Suppressor macrophage treated with lipopolysaccharide for 1 hour (primary cell): ENCODE measurements around the gene LCA5.
"Not testable (repeated sequence)": the region's sequence is repeated elsewhere in the genome, so short reads cannot be mapped to it uniquely, and the experiment has no call there.

Experiments used
- DNase-seq, 3 donors: peaks; one replicate each; pipeline ENCODE4 v3.0.0-alpha.2; 2020 to 2022

Gene LCA5

DNA sequence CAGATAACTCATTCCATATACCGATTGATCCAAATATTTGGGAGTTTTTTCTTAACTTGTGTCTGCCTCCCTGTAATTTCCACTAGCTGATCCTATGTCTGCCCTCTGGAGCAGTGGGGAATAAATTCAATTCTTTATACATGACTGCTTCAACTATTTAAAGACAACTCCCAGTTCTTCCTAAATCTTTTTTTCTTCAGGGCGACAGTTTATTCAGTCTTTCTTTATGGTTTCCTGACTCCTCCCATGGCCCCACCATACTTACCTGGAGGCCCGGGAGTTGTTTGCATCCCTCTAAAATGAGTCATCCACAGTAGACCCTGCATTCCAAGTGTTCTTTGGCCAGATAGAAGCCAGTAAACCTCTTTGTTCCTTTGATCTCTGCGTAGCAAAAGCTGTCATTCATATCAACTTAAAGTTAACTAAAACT is 73.6 kb downstream of the LCA5 start:
- DNase-seq, result no peak

DNA sequence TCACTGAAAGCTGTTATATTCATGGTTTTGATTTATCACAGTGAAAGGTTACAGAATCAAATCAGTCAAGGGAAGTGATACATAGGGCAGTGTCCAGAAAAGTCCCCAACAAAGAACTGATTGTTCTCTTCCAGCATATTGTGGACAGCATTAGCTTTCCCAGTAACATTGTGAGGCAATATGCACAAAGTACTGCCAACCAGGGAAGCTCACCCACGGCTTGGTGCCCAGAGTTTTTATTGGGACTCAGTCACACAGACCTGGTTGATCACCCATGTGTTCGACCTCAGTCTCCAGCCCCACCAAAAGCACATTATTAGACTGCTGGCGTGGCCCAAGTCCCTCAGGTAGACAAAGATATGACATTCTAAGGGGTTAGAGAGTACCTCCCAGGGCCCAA is 76.0 kb downstream of the LCA5 start:
- no peak for DNase-seq

DNA sequence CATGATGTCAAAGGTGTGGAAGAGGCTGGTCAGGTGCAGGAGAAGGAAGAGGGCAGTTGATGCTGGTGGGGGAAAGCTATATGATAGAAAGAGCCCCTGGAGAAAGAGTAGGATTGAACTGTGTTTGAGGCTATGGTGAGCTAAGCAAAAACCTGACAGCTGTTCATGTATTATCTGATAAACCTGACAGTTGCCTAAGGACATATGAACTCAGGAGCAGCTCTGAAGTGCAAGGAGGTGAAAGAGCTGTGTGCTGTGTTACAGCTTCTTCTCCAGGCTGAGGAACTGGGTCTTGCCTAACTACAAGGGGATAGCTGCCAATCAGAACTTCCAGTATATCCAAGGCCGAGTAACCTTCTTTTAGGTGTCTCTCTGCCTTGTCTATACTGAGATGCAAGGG is 81.8 kb downstream of the LCA5 start:
- DNase-seq, result no peak

DNA sequence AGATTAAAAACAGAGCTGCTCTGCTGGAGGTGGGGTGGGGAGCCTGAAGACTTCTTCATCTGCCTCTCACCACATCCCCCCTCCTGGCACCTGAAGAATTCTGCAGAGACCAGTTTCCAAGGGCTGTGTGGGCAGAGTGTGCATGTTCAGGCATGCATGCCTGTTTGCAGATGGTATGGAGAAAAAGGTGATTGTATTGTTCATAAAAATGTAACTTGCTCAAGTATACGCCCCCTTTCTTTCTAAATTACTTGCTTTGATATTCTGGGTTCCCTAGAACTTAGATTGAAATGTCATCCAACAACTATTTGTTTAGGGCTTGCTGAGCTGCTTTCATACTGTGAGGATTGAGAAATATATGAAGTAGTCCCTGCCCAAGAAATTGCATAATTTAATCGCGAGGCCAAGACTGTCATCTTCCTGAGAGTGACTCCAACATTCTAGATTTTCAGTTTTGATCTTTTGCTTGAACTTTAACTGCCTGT is 83.6 kb downstream of the LCA5 start:
- peak; percentile 21 to 53 (median 38) for DNase-seq

DNA sequence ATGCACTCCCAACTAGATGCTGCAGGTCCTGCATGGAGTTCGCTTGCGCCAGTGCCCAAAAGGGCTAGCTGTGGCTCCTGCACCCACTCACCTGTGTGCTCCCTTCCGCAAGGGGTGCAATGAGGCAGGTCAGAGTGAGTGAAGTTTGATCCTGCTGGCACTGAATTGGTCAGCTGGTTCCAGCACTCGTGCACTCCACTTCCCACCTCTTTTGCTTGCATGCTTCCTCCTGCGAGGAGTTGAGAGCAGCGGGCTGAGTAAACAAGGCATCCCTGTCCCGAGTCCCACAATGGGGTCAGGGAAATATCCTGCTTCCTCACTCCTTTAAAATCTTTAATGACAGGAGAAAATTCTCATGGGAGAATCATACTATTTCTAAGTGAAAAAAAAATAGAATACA is 86.2 kb downstream of the LCA5 start:
- DNase-seq, result no peak

DNA sequence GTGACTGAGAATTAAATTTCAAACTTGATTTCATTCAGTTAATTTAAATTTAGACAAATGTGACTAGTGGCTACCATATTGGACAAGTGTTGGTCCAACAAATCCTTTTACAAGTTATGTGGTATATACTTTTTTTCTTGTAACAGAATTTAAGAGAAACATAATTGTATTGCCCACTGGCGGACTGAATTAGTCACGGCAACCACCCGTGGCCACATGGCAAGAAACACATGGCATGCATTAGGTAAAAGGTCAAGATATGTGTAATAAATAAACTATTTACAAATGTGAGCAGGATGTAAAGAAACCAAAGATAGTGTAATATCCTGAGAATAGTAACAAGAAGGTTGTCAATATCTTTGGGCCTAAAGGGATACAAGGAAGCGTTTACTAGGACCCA is 91.2 kb downstream of the LCA5 start:
- no peak for DNase-seq

DNA sequence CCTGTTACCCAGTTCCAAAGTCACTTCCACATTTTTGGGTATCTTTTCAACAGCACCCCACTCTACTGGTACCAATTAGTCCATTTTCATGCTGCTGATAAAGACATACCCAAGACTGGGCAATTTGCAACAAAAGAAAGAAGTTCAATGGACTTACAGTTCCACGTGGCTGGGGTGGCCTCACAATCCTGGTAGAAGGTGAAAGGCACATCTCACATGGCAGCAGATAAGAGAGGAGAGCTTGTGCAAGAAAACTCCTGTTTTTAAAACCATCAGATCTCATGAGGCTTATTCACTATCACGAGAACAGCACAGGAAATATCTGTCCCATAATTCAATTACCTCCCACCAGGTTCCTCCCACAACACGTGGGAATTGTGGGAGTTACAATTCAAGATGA is 93.4 kb downstream of the LCA5 start:
- not testable (repeated sequence) for DNase-seq

DNA sequence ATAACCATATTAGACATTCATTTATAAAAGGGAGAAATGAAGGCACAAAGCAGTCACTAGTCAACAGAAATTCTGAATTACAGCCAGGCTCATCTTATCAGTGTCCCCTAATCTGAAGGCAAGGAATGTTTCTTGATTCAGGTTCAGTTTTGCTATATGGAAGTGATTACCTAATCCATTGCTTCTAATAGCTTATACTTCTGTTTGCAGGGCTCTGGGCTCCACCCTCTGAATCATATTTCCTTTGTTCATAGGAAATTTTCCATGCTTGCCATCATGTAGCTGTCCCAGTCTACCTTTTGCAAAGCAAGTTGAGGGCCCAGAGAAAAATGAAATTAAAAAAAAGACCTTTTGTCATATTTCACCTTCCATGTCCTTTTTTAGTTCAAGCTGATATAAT is 96.0 kb downstream of the LCA5 start:
- DNase-seq, result no peak

DNA sequence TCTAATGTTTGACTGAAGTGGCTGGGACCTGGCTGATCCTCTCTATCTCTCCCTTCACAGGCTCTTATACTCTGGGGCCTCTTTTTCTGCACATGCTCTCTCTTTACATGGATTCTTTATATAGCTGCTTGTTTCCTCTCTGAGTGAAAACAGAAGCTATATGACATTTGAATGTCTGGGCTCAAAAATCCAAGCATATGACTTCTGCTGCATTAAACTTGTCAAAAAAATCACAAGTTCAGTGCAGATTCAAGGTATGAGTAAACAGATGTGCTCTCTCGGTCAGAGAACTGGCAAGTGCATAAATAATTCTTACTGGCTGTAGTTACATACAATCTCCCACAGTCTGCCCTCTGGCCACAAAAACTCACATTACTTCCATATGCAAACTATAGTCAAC is 96.6 kb downstream of the LCA5 start:
- no peak for DNase-seq

DNA sequence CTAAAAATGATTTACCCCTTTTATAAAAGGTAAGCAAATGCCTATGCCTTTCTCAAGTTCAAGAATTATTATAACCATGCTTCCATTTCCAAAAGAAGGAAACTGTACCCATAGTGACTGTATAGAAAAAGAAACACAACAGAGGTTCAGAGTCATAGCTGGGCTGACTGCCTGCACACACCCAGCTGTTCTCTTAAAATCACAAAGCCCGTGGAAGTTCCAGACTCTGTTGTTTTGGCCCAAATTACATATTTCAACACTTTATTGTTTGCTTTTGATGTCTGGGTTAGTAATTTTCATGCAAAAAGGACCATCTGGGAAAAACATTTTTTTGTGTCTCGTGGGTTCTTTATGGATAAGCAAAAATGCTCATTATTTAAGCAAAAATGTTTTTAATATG is 99.2 kb downstream of the LCA5 start:
- no peak for DNase-seq

DNA sequence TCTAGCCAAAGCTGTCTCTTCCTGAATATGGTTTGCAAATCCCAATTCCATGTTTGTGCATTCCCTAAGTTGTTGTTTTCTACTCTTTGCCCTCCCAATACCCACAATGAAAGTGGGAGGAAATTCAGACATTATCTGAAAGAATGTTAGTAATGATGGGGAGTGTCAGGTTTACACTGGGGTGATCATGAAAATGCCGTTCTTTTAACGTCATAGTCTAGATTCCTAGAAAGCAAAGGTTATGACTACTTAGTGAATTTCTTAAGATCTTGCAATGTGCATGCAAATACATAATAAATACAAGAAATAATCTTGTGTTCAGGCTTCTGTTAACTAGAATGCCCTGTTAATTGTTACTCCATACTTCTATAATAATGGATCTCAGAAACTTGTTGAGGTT is 101.0 kb downstream of the LCA5 start:
- no peak for DNase-seq

DNA sequence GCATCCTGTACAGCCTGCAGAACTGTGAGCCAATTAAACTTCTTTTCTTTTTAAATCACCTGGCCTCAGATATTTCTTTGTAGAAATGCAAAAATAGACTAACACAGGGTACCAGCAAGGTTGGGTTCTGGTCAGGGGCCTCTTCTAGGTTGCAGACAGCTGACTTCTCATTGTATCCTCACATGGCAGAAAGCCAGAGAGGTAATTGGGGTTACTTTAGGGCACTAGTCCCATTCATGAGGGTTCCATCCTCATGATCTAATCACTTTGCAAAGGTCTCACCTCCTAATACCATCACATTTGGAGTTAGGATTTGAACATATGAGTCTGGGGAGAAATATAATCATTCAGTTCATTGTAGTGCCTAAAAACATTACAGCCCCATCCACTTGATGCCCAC is 101.5 kb downstream of the LCA5 start:
- DNase-seq, result no peak
